A549 (cell line): Measurements from ENCODE around the gene HMBS. TPM values are rescaled to one million over a fixed set of nuclear protein-coding genes. Genes with fewer than 3 reads are reported as not detected.

Source experiments
- ATAC-seq, 2 experiments: fragments of 200-7000 bp in 1 of 2; fragments of >200 bp in 1 of 2; cut with Nextera tagmentation in 1 of 2; cut with Tn5 transposase in 1 of 2; 3 replicates each; pipeline versions ENCODE4 v1.8.0 to v1.9.1; 2018 to 2020; ENCODE audit warnings: mild to moderate bottlenecking in 1 of 2, moderate library complexity in 1 of 2
- CTCF ChIA-PET: fragments of 300-600 bp; sonication (Branson Sonifier 250); formaldehyde crosslinking; extraction: SDS; loops from one replicate; lab custom pipeline; 2021; ENCODE audit warnings: antibody characterized with exemption, inconsistent platforms; lab: Yijun Ruan, JAX
- POLR2A ChIA-PET: fragments of 350-600 bp; formaldehyde crosslinking; extraction: SDS; loops from one replicate; lab custom pipeline; 2021; ENCODE audit warnings: antibody characterized with exemption, inconsistent platforms; lab: Yijun Ruan, JAX
- DNase-seq, 2 experiments: peaks; one replicate each; pipeline versions ENCODE4 v3.0.0 to v3.0.0-alpha.2; 2011 to 2016; ENCODE audit warnings: low read depth in 1 of 2, low spot score in 1 of 2
- FAIRE-seq: peaks from 2 replicates; lab custom pipeline; 2011; peaks lifted over from hg19 to GRCh38; lab: Jason Lieb, UNC
- H3K27ac ChIP-seq, 2 experiments: fragments of >200 bp; sonication (Bioruptor Twin); formaldehyde crosslinking; 3 replicates each; pipeline ENCODE4 v1.5.1; 2016 to 2017
- H3K4me1 ChIP-seq: fragments of >200 bp; sonication (Bioruptor Twin); formaldehyde crosslinking; 3 replicates; pipeline ENCODE4 v1.6.1; 2016
- H3K4me2 ChIP-seq: fragments of >200 bp; sonication (Bioruptor Twin); formaldehyde crosslinking; 3 replicates; pipeline ENCODE4 v1.6.1; 2016
- H3K4me3 ChIP-seq: fragments of >200 bp; sonication (Bioruptor Twin); formaldehyde crosslinking; 3 replicates; pipeline ENCODE4 v1.5.1; 2016
- H3K9me3 ChIP-seq: fragments of >200 bp; sonication (Bioruptor Twin); formaldehyde crosslinking; 3 replicates; pipeline ENCODE4 v1.6.1; 2016
- CTCF ChIP-seq: fragments of >200 bp; sonication (Bioruptor Twin); formaldehyde crosslinking; IDR thresholded peaks from 3 replicates; pipeline ENCODE4 v1.5.1; 2016
- JUN ChIP-seq, 2 experiments: fragments of >200 bp; sonication (Bioruptor Twin); formaldehyde crosslinking; IDR thresholded peaks; 2 replicates in 1 of 2; 3 replicates in 1 of 2; pipeline ENCODE4 v1.6.1; 2016 to 2017
- KDM5A ChIP-seq: fragments of 200-600 bp; sonication (generic); IDR thresholded peaks from 2 replicates; pipeline ENCODE4 v1.6.1; 2016; ENCODE audit warnings: antibody characterized with exemption, mild to moderate bottlenecking
- MAX ChIP-seq: IDR thresholded peaks from 2 replicates; pipeline ENCODE4 v1.6.1; 2012
- PHF8 ChIP-seq: fragments of 200-600 bp; sonication (generic); IDR thresholded peaks from 2 replicates; pipeline ENCODE4 v1.6.1; 2016; ENCODE audit warnings: low read depth, mild to moderate bottlenecking, antibody characterized with exemption, moderate library complexity, borderline replicate concordance
- POLR2A ChIP-seq: IDR thresholded peaks from 2 replicates; pipeline ENCODE4 v1.6.1; 2012; ENCODE audit warnings: mild to moderate bottlenecking, low read length
- RAD21 ChIP-seq, 2 experiments: fragments of >200 bp in 1 of 2; sonication (Bioruptor Twin) in 1 of 2; formaldehyde crosslinking in 1 of 2; IDR thresholded peaks in 1 of 2; conservative IDR thresholded peaks in 1 of 2; 2 replicates in 1 of 2; 3 replicates in 1 of 2; pipeline ENCODE4 v1.6.1; 2012 to 2018; ENCODE audit warnings: inconsistent platforms in 1 of 2
- RCOR1 ChIP-seq: fragments of 150-350 bp; IDR thresholded peaks from 2 replicates; pipeline ENCODE4 v1.6.1; 2014; ENCODE audit warnings: antibody characterized with exemption, low read length, low read depth
- SMC3 ChIP-seq: fragments of >200 bp; sonication (Bioruptor Twin); formaldehyde crosslinking; IDR thresholded peaks from 3 replicates; pipeline ENCODE4 v1.6.1; 2018; ENCODE audit warnings: inconsistent platforms
- ZC3H11A ChIP-seq: fragments of 450-650 bp; IDR thresholded peaks from 2 replicates; pipeline ENCODE4 v1.6.1; 2014; ENCODE audit warnings: antibody characterized with exemption, mild to moderate bottlenecking
- WGBS: methylation state at CpG from one replicate; pipeline ENCODE4 v1.1.6; 2017; ENCODE audit errors: missing lambda C conversion rate; 5-methylcytosine and 5-hydroxymethylcytosine counted together
- polyA plus RNA-seq, 4 experiments: library from polyadenylated mRNA; depleted of rRNA in 3 of 4; stranded (reverse); fragments of >200 nt; fragmentation: RNase III in 1 of 4; extraction: RNeasy Plus Mini Kit Qiagen cat#74134 plus additional on column Dnase treatment in 1 of 4; gene quantifications; 2 replicates in 3 of 4; 3 replicates in 1 of 4; pipeline ENCODE4 v1.2.3, GENCODE V29; 2011 to 2017
- TF ChIP-seq, protein P1 (sequence below): IDR thresholded peaks from 2 replicates; pipeline ENCODE4 v1.6.1; 2012

The HMBS gene
- polyA plus RNA-seq, 2 of the 4 experiments (the other 2 are of a cell fraction), result 48.8 to 62.2 TPM

DNA sequence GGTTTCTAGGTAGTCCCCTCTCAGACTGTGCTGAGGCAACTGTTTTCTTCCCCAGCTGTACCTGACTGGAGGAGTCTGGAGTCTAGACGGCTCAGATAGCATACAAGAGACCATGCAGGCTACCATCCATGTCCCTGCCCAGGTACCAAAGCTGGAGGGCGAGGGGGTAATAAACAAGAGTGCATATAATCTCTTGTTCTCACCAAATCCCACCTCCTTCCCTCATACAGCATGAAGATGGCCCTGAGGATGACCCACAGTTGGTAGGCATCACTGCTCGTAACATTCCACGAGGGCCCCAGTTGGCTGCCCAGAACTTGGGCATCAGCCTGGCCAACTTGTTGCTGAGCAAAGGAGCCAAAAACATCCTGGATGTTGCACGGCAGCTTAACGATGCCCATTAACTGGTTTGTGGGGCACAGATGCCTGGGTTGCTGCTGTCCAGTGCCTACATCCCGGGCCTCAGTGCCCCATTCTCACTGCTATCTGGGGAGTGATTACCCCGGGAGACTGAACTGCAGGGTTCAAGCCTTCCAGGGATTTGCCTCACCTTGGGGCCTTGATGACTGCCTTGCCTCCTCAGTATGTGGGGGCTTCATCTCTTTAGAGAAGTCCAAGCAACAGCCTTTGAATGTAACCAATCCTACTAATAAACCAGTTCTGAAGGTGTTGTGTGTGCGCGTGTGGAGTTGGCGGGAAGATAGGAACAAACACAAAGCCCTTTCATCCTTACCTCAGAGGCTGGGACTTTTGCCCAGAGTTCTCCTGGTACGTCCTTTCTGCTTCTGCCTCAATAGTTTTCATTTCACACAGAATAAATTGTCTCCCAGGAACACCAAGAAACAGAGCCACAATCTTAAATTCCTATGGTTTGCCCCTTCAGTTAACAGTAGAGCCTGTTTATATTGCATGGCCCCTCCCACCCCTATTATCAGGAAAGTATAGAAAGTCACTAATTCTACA is 8.5 kb downstream of the HMBS start:
- ChIA-PET CTCF (interaction anchor here (0.7 to 1.9 kb wide), 5 partner anchors 8 to 268 kb away, joined by 3 to 21 read pairs (median 4); partner anchors contain the start of genes C2CD2L and HMBS), POLR2A (interaction anchor here (0.7 to 2.2 kb wide), 2 partner anchors 8 to 10 kb away, joined by 4 to 31 read pairs; partner anchors contain the start of gene HMBS)
- DNase-seq (no peak), ATAC-seq (no peak)
- H3K9me3 ChIP-seq, result no peaks in the 10 kb centered on the region
- peaks cover 28% of the 10 kb centered on the region for H3K4me1 ChIP-seq
- peak overlapping the region; percentile 89 for H3K4me2 ChIP-seq
- H3K4me3 ChIP-seq, result peak overlapping the region; percentile 68
- H3K27ac ChIP-seq, result peak overlapping the region; percentile 89 to 100; a peak in 5 of 6 replicates
- TF ChIP-seq POLR2A, result no peak
- TF ChIP-seq, protein P1, sequence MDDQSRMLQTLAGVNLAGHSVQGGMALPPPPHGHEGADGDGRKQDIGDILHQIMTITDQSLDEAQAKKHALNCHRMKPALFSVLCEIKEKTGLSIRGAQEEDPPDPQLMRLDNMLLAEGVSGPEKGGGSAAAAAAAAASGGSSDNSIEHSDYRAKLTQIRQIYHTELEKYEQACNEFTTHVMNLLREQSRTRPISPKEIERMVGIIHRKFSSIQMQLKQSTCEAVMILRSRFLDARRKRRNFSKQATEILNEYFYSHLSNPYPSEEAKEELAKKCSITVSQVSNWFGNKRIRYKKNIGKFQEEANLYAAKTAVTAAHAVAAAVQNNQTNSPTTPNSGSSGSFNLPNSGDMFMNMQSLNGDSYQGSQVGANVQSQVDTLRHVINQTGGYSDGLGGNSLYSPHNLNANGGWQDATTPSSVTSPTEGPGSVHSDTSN, result peak; percentile 60; the same call in 1 of the 2 replicates
- TF ChIP-seq, all 56 proteins: peak for 1
- FAIRE-seq, result no peak
- 45% methylated on average over 9 of the region's 12 CpGs for WGBS

GRCh38 chr11:119093942-119094815 is 9.5 kb downstream of the HMBS start:
- under 1% methylated on average over 7 of the region's 81 CpGs for WGBS
- no peak for FAIRE-seq
- Histone ChIP-seq H3K4me1 (peaks cover 28% of the 10 kb centered on the region), H3K27ac (peak overlapping the region; percentile 89 to 100), H3K9me3 (no peaks in the 10 kb centered on the region), H3K4me3 (peak overlapping the region; percentile 68), H3K4me2 (peak overlapping the region; percentile 89)
- DNase-seq, result no peak
- TF ChIP-seq PHF8 (0 out of 2 replicates have a peak, but pooled peaks have one; percentile 27), MAX (no peak), POLR2A (peak; percentile 32), JUN (IDR thresholded peaks at IDR 0.05) (peak in 1 of 2 experiments; percentile 55; a peak in 2 of 5 replicates)
- CTCF ChIA-PET, result interaction anchor here (0.6 to 1.9 kb wide), 13 partner anchors 9 to 339 kb away, joined by 3 to 21 read pairs (median 4); partner anchors contain the start of genes C2CD2L, HMBS, NLRX1 and VPS11
- POLR2A ChIA-PET, result interaction anchor here (0.7 to 2.2 kb wide), 13 partner anchors 9 to 244 kb away, joined by 3 to 31 read pairs (median 5); partner anchors contain the start of genes C2CD2L, HINFP, HMBS and HYOU1
- ATAC-seq, result peak; percentile 7 to 17; a peak in 4 of 6 replicates

DNA sequence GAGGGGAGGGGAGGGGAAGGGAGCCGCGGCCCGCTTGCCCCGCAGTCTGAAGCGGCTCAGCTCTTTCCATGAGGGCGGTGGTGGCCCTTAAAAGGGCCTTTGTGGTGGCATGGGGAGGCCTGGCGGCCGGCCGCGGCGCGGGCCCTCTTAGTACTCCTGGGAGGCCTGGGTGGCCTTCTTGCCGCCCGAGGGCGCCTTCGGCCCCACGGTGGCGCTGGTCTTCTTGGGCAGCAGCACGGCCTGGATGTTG is 10.1 kb downstream of the HMBS start:
- Histone ChIP-seq H3K4me2 (peak overlapping the region; percentile 89), H3K4me1 (peaks cover 29% of the 10 kb centered on the region), H3K27ac (peak overlapping the region; percentile 89 to 100), H3K4me3 (peak overlapping the region; percentile 68), H3K9me3 (no peaks in the 10 kb centered on the region)
- ChIA-PET POLR2A (interaction anchor here (0.6 to 2.2 kb wide), 13 partner anchors 10 to 244 kb away, joined by 3 to 31 read pairs (median 5); partner anchors contain the start of genes C2CD2L, HINFP, HMBS and HYOU1), CTCF (interaction anchor here (0.6 to 1.9 kb wide), 14 partner anchors 10 to 338 kb away, joined by 3 to 21 read pairs (median 4); partner anchors contain the start of genes C2CD2L, HMBS, NLRX1 and VPS11)
- TF ChIP-seq CTCF (peak; percentile 50), ZC3H11A (no peak), RAD21 (conservative IDR thresholded peaks at IDR 0.05 in 1 of 2, IDR thresholded peaks at IDR 0.05 in 1 of 2) (peak; percentile 12 to 44; a peak in 2 of 5 replicates), KDM5A (peak; percentile 42; the same call in 1 of the 2 replicates), SMC3 (peak; percentile 39; the same call in 1 of the 3 replicates), RCOR1 (no peak)
- DNase-seq, result no peak
- ATAC-seq, result peak; percentile 81 to 83
- 0% methylated on average over 1 of the region's 19 CpGs for WGBS
- no peak for FAIRE-seq
